HG02759 (cell line): ENCODE results near the gene MAGEA10.
"Not testable (repeated sequence)": the region's sequence is repeated elsewhere in the genome, so short reads cannot be mapped to it uniquely, and the experiment has no call there.

Experiments
- ATAC-seq: cut with Tn5 transposase; IDR thresholded peaks from one replicate; pipeline ENCODE4 v1.9.1; 2021; ENCODE audit warnings: mild to moderate bottlenecking, moderate library complexity; ENCODE audit not compliant: unreplicated experiment

MAGEA10 gene

GRCh38 chrX:152138388-152138784 is at the start of gene MAGEA10:
TSS of gene MAGEA10 (minus strand) at chrX:152138577. CDS start at chrX:152135620, 2,957 bp downstream.
- no peak for ATAC-seq

DNA sequence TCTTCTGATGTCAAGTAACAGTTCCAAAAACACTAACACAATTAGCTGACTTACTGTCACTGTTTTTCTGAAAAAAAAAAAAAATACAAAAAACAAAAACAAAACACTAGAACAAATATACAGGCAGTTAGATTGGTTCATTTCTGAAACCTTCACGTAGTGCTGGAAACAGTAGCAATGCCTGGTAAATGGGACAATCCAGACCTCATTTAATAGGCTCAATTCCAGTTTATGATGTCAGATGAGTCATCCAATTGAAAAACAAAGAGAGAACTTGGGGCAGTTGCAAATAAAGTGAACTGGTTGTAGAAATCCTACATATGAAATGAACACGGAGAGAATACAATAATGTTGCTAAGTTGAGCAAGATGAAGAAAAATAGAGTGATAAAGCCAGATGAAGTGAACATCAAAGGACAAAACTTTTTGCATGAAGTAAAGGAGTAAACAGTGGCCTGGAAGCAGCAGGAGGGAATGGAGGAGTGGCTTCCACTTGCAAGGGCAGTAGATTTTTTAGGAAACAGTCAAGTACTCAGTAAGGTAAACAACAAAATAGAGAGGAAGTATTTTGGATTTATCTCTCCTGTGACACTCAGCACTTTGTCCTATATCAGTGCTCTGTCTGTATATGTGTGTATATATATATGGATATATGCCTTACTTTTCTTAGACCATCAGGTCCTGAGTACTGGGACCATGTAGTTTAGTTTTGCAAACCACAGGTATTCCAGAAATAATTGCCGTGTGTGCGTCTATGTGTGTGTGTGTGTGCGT is 39.3 kb upstream of the MAGEA10 start:
- no peak for ATAC-seq

GRCh38 chrX:152177052-152177451 is 38.7 kb upstream of the MAGEA10 start:
- ATAC-seq: no peak

- ATAC-seq: not testable (repeated sequence)
These were observed 37.5 kb upstream of the MAGEA10 start for GRCh38 chrX:152175892-152176291.

GRCh38 chrX:152173923-152174322 is 35.5 kb upstream of the MAGEA10 start:
- ATAC-seq: not testable (repeated sequence)

GRCh38 chrX:152170621-152171020 is 32.2 kb upstream of the MAGEA10 start:
- no peak for ATAC-seq

DNA sequence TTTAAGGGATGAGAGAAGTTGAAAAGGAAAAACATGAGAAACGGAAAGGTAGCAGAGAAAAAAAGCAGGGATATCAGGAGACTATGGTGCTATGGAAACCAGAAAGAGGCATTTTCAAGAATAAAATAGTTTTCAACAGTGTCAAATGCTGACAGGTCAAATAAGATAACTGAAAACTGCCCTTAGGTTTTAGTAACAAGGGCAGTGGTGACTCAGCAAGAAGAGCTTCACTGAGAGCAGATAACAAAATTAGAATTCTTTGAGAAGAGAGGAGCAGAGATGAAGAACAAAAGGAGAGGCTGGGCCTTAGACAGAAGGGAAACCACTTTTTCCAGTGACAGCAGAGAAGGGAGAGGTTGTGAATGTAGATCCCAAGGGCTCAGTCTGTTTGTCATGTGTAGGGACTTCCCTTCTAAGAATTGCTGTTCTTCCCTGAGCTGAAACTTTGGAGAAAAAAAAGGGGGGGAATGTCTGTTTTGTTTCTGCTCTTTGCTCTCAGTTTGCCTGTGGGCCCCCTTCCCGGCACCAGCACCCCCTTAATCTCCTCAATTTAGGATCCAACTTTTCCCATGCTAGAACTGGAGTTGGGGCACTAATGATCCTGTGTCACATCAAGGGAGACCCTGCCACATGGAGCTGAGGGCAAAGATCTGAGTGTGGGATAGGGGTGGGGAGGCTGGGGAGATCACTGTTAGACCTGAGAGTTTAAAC is 26.8 kb upstream of the MAGEA10 start:
- ATAC-seq: no peak

DNA sequence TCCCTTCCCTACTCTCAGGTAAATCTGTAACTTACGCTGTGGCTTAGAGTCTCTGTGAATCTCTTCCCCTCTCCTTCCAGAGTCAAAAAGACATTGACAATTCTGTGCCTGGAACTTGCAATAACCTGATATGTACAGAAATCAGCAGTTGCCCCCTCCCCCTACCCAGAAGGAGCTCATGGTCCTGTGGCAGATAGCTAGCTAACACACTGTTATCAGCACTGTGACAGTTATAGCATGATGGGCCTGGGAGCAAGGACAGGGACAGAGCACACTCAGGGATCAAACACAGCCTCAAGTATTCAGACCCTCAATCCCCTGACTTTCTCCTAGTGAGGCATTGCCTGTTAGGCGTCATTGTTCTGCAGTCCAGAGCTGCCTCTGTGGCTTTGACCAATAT is 18.7 kb upstream of the MAGEA10 start:
- ATAC-seq: no peak

- ATAC-seq: no peak
These were observed 17.5 kb upstream of the MAGEA10 start for GRCh38 chrX:152155766-152156310.

- no peak for ATAC-seq
These were observed 15.7 kb upstream of the MAGEA10 start for GRCh38 chrX:152154050-152154449.

GRCh38 chrX:152151256-152151655 is 12.9 kb upstream of the MAGEA10 start:
- no peak for ATAC-seq

GRCh38 chrX:152149648-152150047 is 11.3 kb upstream of the MAGEA10 start:
- ATAC-seq: no peak

DNA sequence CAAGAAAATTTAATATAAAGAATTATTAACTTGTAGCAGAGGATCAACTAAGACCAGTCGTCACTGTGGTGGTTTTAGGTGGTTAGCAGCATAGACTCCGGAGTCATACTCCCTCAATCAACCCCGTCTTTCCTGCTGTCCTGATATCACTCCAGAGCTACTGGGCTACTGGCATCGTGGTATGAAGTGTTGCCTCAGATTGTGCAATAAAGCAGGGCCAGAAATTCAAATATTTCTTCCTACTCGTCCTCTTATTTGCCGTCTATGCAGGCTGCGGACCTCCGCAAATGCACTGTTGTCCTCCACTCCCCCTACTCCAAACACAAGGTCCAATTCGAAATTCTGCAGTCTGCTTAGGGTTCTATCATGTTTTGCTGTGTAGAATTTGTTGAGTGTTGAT is 1.2 kb upstream of the MAGEA10 start:
- no peak for ATAC-seq

GRCh38 chrX:152137771-152138387 is 498 bp downstream of the MAGEA10 start:
- no peak for ATAC-seq

DNA sequence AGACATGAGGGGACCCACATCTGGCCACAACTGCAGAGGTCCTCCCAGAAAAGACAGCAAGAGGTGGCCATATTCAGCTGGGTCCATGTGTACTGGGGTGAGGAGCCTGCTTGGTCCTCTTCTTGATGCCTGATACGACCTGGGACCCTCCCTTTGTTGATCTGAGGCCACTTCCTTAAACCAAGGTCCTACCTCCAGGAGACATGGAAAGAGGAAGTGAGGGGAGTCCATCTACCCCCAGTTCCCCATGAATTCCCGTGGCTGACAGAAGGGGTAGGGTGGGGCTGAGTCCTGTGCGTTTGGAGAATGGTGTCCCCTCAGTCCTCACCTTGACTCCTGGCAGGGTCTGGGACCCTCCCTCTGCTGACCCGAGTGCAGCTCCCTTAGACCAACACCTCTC is 2.1 kb downstream of the MAGEA10 start:
- no peak for ATAC-seq

DNA sequence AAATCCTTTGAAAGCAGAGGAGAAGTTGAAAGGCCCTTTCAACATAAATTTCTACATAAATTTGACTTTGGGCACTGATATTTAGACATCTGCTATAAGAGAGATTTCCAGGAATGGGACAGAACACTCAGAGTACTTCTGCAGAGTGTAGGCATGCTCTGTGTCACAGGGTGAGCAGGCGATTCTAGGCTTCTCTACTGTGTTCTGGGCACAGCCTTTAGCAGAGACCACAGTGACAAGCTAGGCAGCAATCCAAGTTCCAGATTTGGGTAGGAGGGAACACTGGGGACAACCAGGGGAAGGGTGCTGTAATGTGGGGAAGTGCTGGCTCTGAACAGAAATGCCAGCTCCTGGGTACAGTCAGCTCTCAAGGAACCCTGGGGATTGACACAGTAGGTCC is 6.9 kb downstream of the MAGEA10 start:
- ATAC-seq: no peak

DNA sequence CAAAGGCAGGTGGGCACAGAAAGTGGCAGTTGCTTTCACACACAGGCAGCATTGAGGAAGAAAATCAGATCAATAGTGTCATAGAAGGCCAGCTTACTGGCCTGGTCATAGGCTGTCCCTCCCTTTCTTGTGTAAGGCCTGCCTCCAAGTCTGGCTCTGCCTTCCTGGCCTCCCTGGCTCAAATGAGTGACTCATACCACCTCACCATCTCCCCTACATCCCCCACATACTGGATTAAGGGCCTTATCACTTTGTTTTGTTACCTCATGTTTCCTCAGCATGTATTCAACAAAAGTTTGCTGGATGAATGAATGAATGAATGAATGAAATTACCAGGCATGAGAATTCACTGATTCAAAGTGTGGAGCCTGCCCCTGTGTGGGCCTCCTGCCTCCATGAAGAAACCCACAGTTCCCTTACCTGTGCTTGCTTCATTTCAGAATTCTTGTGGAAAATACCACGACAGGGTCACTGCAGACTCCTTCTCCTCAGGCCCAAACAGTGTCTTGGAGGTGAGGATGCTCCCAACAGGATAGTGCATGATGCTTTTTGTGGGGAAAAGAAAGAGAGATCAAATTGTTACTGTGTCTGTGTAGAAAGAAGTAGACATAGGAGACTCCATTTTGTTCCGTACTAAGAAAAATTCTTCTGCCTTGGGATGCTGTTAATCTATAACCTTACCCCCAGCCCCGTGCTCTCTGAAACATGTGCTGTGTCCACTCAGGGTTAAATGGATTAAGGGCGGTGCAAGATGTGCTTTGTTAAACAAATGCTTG is 9.1 kb downstream of the MAGEA10 start:
- not testable (repeated sequence) for ATAC-seq

DNA sequence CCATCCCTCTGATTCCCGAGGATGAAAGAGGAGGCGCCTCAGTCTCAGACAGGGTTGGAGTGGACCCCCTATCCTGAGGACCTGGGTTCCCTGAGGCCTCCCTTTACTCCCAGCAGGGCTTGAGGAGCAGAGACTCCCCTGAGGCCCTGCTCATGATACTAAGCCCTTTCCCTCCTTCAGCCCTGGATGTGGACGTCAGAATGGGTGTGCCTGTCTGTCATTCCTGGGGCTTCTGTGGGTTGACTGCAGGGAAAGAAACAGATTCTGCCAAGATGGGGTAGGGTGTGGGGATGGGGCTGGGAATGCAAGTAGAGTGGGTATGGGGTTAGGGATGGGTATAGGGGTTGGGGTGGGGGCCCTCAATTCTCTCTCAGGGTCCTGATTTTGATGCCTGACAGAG is 21.1 kb downstream of the MAGEA10 start:
- ATAC-seq: no peak

- ATAC-seq: no peak
These were observed 29.9 kb downstream of the MAGEA10 start for GRCh38 chrX:152108527-152108926.

GRCh38 chrX:152103866-152104265 is 34.5 kb downstream of the MAGEA10 start:
- no peak for ATAC-seq

DNA sequence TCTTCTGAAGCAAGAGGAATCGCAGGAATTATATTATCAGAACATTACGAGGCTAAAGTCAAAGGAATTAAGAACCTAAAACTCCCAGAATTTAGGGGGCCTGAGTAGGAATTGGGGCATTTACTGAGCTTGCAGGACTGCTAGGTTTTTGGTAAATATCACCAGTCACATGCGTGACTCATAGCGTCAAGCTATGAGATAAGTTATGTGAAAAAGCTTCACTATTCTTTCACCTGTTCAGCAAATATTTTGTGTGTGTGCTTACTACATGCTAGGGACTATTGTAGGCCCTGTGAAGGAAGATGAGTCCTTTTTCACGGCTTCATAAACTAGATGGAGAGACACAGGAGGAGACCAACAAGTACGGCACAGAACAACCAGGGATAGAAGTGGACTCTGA is 52.2 kb downstream of the MAGEA10 start:
- no peak for ATAC-seq
